HG03139 (cell line): ENCODE measurements around the gene PRPS1.
"Not testable (repeated sequence)": the region's sequence is repeated elsewhere in the genome, so short reads cannot be mapped to it uniquely, and the experiment has no call there.

Experiments used
- ATAC-seq: cut with Tn5 transposase; IDR thresholded peaks from one replicate; pipeline ENCODE4 v1.9.1; 2021; ENCODE audit not compliant: unreplicated experiment

The PRPS1 gene

GRCh38 chrX:107627838-107628661, at the start of gene PRPS1:
Gene PRPS1 (plus strand): TSS chrX:107628510. CDS start chrX:107628629, 119 bp downstream.
- ATAC-seq = peak; percentile 100

GRCh38 chrX:107579956-107580355, 48.4 kb upstream of the PRPS1 start:
- ATAC-seq = no peak

GRCh38 chrX:107581923-107582322, 46.4 kb upstream of the PRPS1 start:
- ATAC-seq = no peak

- ATAC-seq = no peak
Measured at GRCh38 chrX:107589243-107589642, 39.1 kb upstream of the PRPS1 start.

- ATAC-seq = no peak
Measured at GRCh38 chrX:107596651-107597050, 31.7 kb upstream of the PRPS1 start.

- ATAC-seq = no peak
Measured at GRCh38 chrX:107597264-107597663, 31.0 kb upstream of the PRPS1 start.

GRCh38 chrX:107597791-107598190, 30.5 kb upstream of the PRPS1 start:
- no peak for ATAC-seq

- no peak for ATAC-seq
Measured at GRCh38 chrX:107599450-107599861, 28.9 kb upstream of the PRPS1 start.

- no peak for ATAC-seq
Measured at GRCh38 chrX:107600366-107600765, 27.9 kb upstream of the PRPS1 start.

- no peak for ATAC-seq
Measured at GRCh38 chrX:107601326-107601725, 27.0 kb upstream of the PRPS1 start.

- ATAC-seq = no peak
Measured at GRCh38 chrX:107601759-107602158, 26.6 kb upstream of the PRPS1 start.

GRCh38 chrX:107602694-107603239, 25.5 kb upstream of the PRPS1 start:
- no peak for ATAC-seq

- no peak for ATAC-seq
Measured at GRCh38 chrX:107603429-107604159, 24.7 kb upstream of the PRPS1 start.

GRCh38 chrX:107609061-107609460, 19.2 kb upstream of the PRPS1 start:
- not testable (repeated sequence) for ATAC-seq

GRCh38 chrX:107610667-107611066, 17.6 kb upstream of the PRPS1 start:
- no peak for ATAC-seq

- no peak for ATAC-seq
Measured at GRCh38 chrX:107619885-107620322, 8.4 kb upstream of the PRPS1 start.

GRCh38 chrX:107624893-107625292, 3.4 kb upstream of the PRPS1 start:
- ATAC-seq = no peak

GRCh38 chrX:107625739-107626138, 2.6 kb upstream of the PRPS1 start:
- ATAC-seq = no peak

GRCh38 chrX:107626481-107626880, 1.8 kb upstream of the PRPS1 start:
- ATAC-seq = no peak

GRCh38 chrX:107626916-107627315, 1.4 kb upstream of the PRPS1 start:
- no peak for ATAC-seq

GRCh38 chrX:107628662-107629539, 591 bp downstream of the PRPS1 start:
- ATAC-seq = peak; percentile 35
